GM10248 (cell line): ENCODE measurements around the gene SLC35F3.

ENCODE experiments used
- CTCF ChIA-PET: fragments of 300-600 bp; sonication (Branson Sonifier 250); formaldehyde crosslinking; extraction: SDS; loops from one replicate; lab custom pipeline; 2021; ENCODE audit warnings: antibody characterized with exemption; lab: Yijun Ruan, JAX
- POLR2A ChIA-PET: fragments of 350-650 bp; sonication (Branson Sonifier 250); formaldehyde crosslinking; extraction: SDS; loops from one replicate; lab custom pipeline; 2020; ENCODE audit warnings: antibody characterized with exemption; lab: Yijun Ruan, JAX
- DNase-seq: peaks from one replicate; pipeline ENCODE4 v3.0.0; 2012; ENCODE audit errors: extremely low spot score
- CTCF ChIP-seq: IDR thresholded peaks from 2 replicates; pipeline ENCODE4 v1.5.1; 2012; ENCODE audit warnings: mild to moderate bottlenecking, low read depth; ENCODE audit errors: extremely low read depth, missing control alignments, control extremely low read depth

The SLC35F3 gene

GRCh38 chr1:233983811-233984210 lies 79.3 kb downstream of the SLC35F3 start:
- CTCF ChIA-PET = interaction anchor here (1.1 kb wide), 1 partner anchor 10 kb away, joined by 3 read pairs; no protein-coding TSS in a partner anchor
- no peak for DNase-seq
- TF ChIP-seq CTCF = no peak
- POLR2A ChIA-PET = no interaction called here

GRCh38 chr1:233988963-233989696 lies 84.7 kb downstream of the SLC35F3 start:
- no peak for TF ChIP-seq CTCF
- CTCF ChIA-PET = interaction anchor here (1.3 kb wide), 1 partner anchor 20 kb away, joined by 3 read pairs; no protein-coding TSS in a partner anchor
- DNase-seq = no peak
- POLR2A ChIA-PET = no interaction called here

- no peak for DNase-seq
- CTCF ChIA-PET = no interaction called here
- TF ChIP-seq CTCF = no peak
- POLR2A ChIA-PET = no interaction called here
These were observed 86.0 kb downstream of the SLC35F3 start for GRCh38 chr1:233990486-233990885.

GRCh38 chr1:233993651-233994050 lies 89.2 kb downstream of the SLC35F3 start:
- TF ChIP-seq CTCF = no peak
- POLR2A ChIA-PET = no interaction called here
- CTCF ChIA-PET = interaction anchor here (1.2 kb wide), 1 partner anchor 62 kb away, joined by 3 read pairs; no protein-coding TSS in a partner anchor
- DNase-seq = no peak

GRCh38 chr1:233994112-233994511 lies 89.6 kb downstream of the SLC35F3 start:
- TF ChIP-seq CTCF = no peak
- ChIA-PET CTCF (interaction anchor here (0.6 to 1.2 kb wide), 3 partner anchors 13 to 492 kb away, joined by 3 to 4 read pairs (median 3); no protein-coding TSS in a partner anchor), POLR2A (no interaction called here)
- DNase-seq = no peak

- POLR2A ChIA-PET = no interaction called here
- no peak for TF ChIP-seq CTCF
- no peak for DNase-seq
- CTCF ChIA-PET = interaction anchor here (0.9 kb wide), 1 partner anchor 12 kb away, joined by 3 read pairs; no protein-coding TSS in a partner anchor
These were observed 94.0 kb downstream of the SLC35F3 start for GRCh38 chr1:233998456-233998855.
